HG03066 (cell line): ENCODE results near the gene CNTN5.

Source experiments
- ATAC-seq: cut with Tn5 transposase; IDR thresholded peaks from one replicate; pipeline ENCODE4 v1.9.1; 2021; ENCODE audit warnings: low read depth; ENCODE audit not compliant: unreplicated experiment

The CNTN5 gene

GRCh38 chr11:99841885-99842284 is 821.1 kb downstream of the CNTN5 start:
- no peak for ATAC-seq

DNA sequence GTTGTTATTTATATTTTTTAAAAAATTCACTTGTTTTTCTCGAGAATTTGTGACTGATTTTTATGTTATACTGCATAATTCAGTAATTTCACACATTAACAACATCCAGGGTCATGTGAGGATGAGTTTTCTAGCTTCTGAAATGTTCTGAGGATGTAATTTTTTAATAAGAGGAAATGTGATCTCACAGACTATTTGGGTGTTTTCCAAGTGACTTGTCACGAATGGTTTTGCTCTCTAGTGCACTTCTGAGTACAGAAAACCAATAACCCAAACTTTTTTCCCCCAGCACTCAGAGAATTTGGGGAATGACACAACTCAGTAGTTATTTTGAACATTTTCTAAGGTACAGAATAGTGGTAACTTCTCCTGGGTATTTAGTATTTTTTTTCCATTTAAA is 845.2 kb downstream of the CNTN5 start:
- ATAC-seq = no peak

GRCh38 chr11:99881610-99882009 is 860.9 kb downstream of the CNTN5 start:
- no peak for ATAC-seq

DNA sequence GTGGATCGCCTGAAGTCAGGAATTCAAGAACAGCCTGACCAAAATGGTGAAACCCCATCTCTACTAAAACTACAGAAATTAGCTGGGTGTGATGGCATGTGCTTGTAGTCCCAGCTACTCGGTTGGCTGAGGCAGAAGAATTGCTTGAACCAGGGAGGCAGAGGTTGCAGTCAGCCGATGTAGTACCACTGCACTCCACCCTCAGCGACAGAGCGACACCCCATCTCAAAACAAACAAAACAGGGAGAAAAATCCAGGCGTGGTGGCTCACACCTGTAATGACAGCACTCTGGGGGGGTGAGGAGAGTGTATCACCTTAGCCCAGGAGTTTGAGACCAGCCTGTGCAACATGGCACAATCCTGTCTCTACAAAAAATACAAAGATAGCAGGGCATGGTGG is 864.0 kb downstream of the CNTN5 start:
- no peak for ATAC-seq

DNA sequence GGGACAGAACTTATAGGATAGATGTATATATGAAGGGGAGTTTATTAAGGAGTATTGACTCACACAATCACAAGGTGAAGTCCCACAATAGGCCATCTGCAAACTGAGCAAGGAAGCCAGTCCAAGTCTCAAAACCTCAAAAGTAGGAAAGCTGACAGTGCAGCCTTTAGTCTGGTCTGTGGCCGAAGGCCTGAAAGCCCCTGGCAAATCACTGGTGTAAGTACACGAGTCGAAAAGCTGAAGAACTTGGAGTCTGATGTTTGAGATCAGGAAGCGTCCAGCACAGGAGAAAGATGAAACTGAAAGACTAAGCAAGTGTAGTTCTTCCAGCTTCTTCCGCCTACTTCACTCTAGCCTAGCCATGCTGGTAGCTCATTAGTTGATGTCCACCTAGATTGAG is 866.7 kb downstream of the CNTN5 start:
- no peak for ATAC-seq

- ATAC-seq = no peak
Measured at GRCh38 chr11:99893811-99894210, 873.1 kb downstream of the CNTN5 start.

GRCh38 chr11:99901175-99901574 is 880.4 kb downstream of the CNTN5 start:
- ATAC-seq = no peak

DNA sequence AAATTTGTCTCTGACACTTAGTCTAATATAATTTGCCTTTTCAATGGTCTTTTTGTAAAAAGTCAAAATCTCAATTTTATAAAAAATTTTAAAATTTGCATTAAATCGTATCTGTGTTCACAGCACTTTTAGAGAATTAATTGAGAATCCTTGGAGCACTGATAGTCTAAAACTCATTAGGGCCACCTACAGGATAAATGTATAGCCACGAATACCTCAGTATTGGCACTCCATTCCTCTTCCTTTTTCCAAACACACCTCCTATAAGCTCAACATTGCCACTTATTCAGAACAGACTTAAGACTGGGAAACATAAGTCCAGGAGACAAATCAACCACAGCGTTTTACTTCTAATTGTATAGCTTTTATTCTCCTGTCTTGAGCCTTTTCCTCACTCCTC is 890.4 kb downstream of the CNTN5 start:
- no peak for ATAC-seq

- no peak for ATAC-seq
Measured at GRCh38 chr11:99916078-99916477, 895.3 kb downstream of the CNTN5 start.

DNA sequence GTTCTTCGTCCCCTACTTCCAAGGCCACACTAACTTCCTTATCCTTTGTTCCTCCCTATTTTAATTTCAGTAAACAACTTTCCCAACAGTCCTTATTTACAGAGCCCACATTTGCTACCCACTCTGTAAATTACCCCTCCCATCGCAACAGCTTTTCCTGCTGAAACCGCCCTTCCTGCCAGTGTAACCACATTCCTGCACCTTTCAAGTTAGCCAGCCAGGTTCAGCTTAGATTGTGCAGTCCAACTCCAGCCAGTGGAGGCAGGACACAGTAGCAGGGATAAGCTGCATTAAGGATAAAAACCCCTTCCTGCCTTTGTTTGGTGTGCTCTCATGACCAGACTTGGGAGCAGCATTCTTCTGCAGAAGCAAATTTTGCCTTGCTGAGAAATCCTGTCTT is 898.0 kb downstream of the CNTN5 start:
- ATAC-seq = no peak

DNA sequence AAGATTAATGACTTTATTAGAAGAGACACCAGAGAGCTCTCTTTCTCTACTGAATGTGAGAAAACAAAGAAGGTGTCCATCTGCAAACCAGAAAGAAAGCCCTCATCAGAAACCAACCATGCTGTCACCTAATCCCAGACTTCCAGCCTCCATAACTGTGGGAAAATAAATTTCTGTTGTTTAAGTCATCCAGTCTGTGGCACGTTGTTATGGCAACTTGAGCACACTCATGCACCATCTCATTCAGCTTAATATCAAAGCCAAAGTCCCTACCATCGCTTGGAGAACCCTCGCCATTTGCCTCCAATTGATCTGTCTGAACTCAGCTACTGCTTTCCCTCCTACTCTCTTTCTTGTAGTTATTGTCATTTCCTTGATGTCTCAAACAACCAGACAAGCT is 900.2 kb downstream of the CNTN5 start:
- ATAC-seq = no peak

- ATAC-seq = no peak
Measured at GRCh38 chr11:99925968-99926367, 905.2 kb downstream of the CNTN5 start.

DNA sequence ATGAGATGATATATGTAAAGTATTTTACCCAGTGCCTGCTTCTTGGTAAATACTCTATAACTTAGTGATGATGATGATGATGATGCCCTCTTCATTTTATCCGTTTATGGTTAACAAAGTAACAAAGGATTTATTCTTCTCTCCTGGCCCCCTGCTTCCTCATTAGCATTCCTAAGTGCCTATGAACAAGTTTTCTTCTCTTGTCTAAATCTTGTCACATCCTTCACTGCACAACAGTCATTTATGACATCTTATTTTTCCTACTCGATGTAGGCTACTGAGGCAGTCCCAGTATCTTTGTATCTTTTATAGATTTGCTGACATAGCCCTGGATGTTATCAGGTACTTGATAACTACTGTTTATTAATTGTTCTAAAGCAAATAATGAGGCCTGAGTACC is 911.9 kb downstream of the CNTN5 start:
- no peak for ATAC-seq

DNA sequence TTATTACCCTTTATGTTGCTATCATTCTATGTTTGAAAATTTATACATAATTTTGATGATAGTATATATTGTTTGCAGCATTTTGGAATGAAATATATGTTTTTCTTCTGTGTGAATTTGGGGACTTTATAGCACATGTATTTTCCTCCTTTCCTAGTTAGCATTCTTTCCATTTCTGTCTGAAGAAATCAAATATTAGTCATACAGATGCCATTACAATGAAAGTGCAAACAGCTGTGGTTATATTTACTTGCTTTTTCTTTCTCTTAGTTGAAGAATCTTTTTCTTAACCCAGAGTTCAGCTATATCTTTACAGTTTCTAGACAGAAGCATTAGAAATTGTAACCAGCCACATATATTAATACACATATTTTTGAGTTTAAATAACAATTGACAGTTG is 913.3 kb downstream of the CNTN5 start:
- no peak for ATAC-seq

- ATAC-seq = no peak
Measured at GRCh38 chr11:99937330-99937729, 916.6 kb downstream of the CNTN5 start.

DNA sequence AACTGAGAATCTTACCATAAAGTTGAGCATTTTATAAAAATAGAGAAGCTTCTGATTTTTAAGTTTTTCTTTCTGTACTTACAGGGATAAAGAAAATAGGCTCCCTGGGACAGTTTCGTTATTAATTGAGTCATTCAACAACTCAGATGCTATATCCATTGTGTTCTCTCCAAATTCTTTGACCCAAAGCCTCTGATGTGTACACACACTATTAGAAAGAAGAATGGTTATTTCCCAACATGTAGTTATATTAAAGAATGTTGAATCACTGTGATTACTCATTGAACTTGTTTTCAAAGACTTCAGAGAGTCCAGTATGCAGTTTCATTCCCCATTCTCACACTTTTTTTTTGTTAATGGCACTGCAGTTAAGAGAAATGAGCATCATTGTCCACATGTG is 932.1 kb downstream of the CNTN5 start:
- no peak for ATAC-seq

- ATAC-seq = no peak
Measured at GRCh38 chr11:99960536-99960935, 939.8 kb downstream of the CNTN5 start.

DNA sequence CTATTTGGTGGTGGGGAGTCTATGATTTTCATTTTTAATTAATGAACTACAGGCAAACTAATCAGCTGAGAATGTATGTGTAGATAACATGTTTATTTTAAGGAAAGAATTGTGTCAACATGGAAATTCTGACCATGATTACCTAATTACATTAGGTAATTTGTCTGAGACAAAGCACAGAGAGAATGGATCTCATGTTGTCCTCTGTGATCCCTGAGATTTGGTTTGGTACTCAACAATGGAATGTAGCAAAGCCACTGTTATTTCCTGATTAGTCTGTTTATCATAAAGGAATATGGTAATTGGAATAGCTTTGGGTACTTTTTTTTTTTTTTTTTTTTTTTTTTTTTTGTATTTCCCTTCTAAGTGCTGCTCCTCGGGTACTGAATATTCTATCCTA is 947.6 kb downstream of the CNTN5 start:
- ATAC-seq = no peak

GRCh38 chr11:99973993-99974392 is 953.2 kb downstream of the CNTN5 start:
- ATAC-seq = no peak

DNA sequence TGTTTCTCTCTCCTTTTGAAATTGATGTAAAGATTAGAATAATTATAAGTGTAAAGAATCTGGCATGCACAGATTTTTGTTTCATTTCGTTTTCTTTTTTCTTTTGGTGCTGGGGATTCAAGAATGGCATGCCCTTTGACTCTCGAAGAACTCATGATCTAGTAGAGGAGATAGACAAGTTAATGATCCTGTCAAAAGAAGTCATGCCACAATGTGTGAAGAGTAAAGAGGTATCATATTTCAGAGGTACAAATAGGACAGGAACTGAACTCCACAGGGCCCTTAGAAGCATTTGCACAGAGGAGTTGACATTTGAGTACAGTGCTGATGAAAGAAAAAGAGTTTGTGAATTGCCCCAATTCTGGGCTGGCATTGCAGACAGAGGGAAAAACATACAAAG is 958.3 kb downstream of the CNTN5 start:
- ATAC-seq = no peak

DNA sequence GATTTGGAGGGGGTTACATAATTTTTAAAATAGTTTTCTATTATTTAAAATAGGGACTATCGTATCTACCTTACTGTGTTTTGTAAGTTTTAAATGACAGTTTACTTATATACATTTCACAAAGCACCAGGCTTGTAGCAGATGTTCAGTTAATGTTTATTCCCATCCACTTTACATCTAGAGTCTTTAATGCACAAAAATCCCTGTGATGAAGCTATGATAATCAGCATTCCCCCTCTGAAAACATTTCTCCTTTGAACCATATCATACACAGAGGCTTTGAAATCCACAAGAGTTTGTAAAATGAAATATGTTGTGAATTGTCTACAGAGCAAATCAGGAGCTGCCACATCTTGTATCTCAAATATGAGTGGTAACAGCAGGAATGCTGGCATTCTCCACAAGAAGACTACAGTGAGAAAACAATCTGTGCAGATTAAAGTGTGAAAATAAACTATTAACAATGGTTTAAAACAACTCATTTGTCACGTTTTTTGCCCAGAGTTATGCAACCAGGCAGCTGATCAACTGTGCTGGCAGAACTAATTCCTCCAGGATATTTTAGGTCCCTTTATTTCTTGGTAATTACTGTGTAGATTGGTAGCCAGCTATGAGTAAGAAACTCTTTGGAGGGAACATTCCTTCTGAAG is 967.2 kb downstream of the CNTN5 start:
- no peak for ATAC-seq

DNA sequence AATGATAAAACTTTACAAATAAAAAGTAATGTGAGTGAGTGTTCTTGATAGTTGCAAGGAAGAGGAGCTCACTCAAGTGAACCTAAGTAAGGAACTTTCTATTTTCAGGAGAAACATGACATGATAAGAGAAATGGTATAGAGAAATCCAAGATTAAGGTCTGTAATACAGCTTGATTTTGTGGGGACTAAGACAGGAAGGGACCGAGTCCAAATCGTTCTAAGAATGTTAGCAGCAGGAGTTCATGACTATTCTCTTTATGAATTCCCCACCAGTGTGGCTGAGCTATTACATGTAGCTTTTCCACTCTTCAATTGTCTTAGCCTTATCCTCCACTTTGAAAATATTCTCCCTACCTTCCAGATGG is 967.7 kb downstream of the CNTN5 start:
- no peak for ATAC-seq

GRCh38 chr11:100003985-100004384 is 983.2 kb downstream of the CNTN5 start:
- ATAC-seq = no peak
